Breast epithelium (tissue), 3 donors: Measurements from ENCODE around the gene LAMA3.

Experiments used
- CTCF ChIP-seq, 3 donors: fragments of 450-650 bp; IDR thresholded peaks; one replicate each; pipeline ENCODE4 v1.5.1; 2016 to 2017; ENCODE audit warnings: antibody characterized with exemption in 3 of 3, mild to moderate bottlenecking in 3 of 3, moderate library complexity in 3 of 3
- POLR2A ChIP-seq: fragments of 450-650 bp; IDR thresholded peaks from one replicate; pipeline ENCODE4 v1.6.1; 2016; ENCODE audit warnings: antibody characterized with exemption, mild to moderate bottlenecking, moderate library complexity

GRCh38 chr18:23921716-23922285, 232.5 kb downstream of the LAMA3 start:
- no peak for TF ChIP-seq CTCF (IDR thresholded peaks at IDR 0.05)
- TF ChIP-seq POLR2A, result no peak
